Upper lobe of right lung (tissue), 1 donor: ENCODE results near the gene GPANK1. TPM values are rescaled to one million over a fixed set of nuclear protein-coding genes. Genes with fewer than 3 reads are reported as not detected.

Source experiments
- ATAC-seq: fragments of 200-7000 bp; cut with Tn5 transposase; one replicate; pipeline ENCODE4 v1.9.1; 2020; ENCODE audit warnings: mild to moderate bottlenecking, moderate library complexity
- DNase-seq: peaks from one replicate; pipeline ENCODE4 v3.0.0-alpha.2; 2020
- H3K27ac ChIP-seq: fragments of 200-600 bp; one replicate; pipeline ENCODE4 v1.8.0; 2022
- H3K27me3 ChIP-seq: fragments of 200-600 bp; one replicate; pipeline ENCODE4 v1.8.0; 2022; ENCODE audit warnings: mild to moderate bottlenecking
- H3K36me3 ChIP-seq: fragments of 200-600 bp; one replicate; pipeline ENCODE4 v1.8.0; 2022
- H3K4me1 ChIP-seq: fragments of 200-600 bp; one replicate; pipeline ENCODE4 v1.8.0; 2022
- H3K4me3 ChIP-seq: fragments of 200-600 bp; one replicate; pipeline ENCODE4 v1.8.0; 2022; ENCODE audit warnings: mild to moderate bottlenecking
- H3K9me3 ChIP-seq: fragments of 200-600 bp; one replicate; pipeline ENCODE4 v1.8.0; 2022
- CTCF ChIP-seq: fragments of 200-600 bp; IDR thresholded peaks from one replicate; pipeline ENCODE4 v1.8.0; 2022; ENCODE audit warnings: antibody characterized with exemption
- intact Hi-C: fragments of 100-400 bp; cut with DNase I; formaldehyde crosslinking; loops from one replicate; pipeline ENCODE4 v1.11.0; 2022
- total RNA-seq: library from RNA; stranded (reverse); fragmentation: NEBNext Ultra II Directional; extraction: Animal tissue kit (Norgen Biotek cat#: 25700); gene quantifications from one replicate; pipeline ENCODE4 v1.2.1, GENCODE V29; 2021
- donor health status: DM: no; HTN: yes; CAD: no; lungs with severe emphysema.

GPANK1 gene
- total RNA-seq, 1 donor from 2014 or later = 13.9 TPM

GRCh38 chr6:31663126-31663960, 1.5 kb downstream of the GPANK1 start:
- intact Hi-C loops = no loop called here
- H3K27me3 ChIP-seq = no peaks in the 10 kb centered on the region
- ATAC-seq (no peak), DNase-seq (no peak)
- peak overlapping the region; percentile 93 for H3K27ac ChIP-seq
- peaks cover 47% of the 10 kb centered on the region for H3K4me1 ChIP-seq
- peak overlapping the region; percentile 63 for H3K4me3 ChIP-seq
- H3K9me3 ChIP-seq = no peaks in the 10 kb centered on the region
- TF ChIP-seq CTCF = no peak
- H3K36me3 ChIP-seq = peaks cover 32% of the 10 kb centered on the region

GRCh38 chr6:31662124-31662723, 2.6 kb downstream of the GPANK1 start:
- ATAC-seq (no peak), DNase-seq (no peak)
- intact Hi-C loops = no loop called here
- Histone ChIP-seq H3K27me3 (no peaks in the 10 kb centered on the region), H3K4me3 (no peak overlapping the region), H3K27ac (no peak overlapping the region), H3K36me3 (peaks cover 30% of the 10 kb centered on the region), H3K9me3 (no peaks in the 10 kb centered on the region), H3K4me1 (peaks cover 54% of the 10 kb centered on the region)
- no peak for TF ChIP-seq CTCF

- no peak for ATAC-seq
- H3K36me3 ChIP-seq = peaks cover 31% of the 10 kb centered on the region
- TF ChIP-seq CTCF = no peak
- H3K9me3 ChIP-seq = no peaks in the 10 kb centered on the region
- H3K27me3 ChIP-seq = no peaks in the 10 kb centered on the region
- H3K27ac ChIP-seq = peak overlapping the region; percentile 82
- peaks cover 48% of the 10 kb centered on the region for H3K4me1 ChIP-seq
- H3K4me3 ChIP-seq = peak overlapping the region; percentile 80
- intact Hi-C loops = no loop called here
- DNase-seq = no peak
Observed at GRCh38 chr6:31661262-31662123, 3.3 kb downstream of the GPANK1 start.

GRCh38 chr6:31660381-31661261, 4.2 kb downstream of the GPANK1 start, which contains the start of gene C6orf47:
Gene C6orf47 (minus strand): TSS chr6:31660778. CDS start chr6:31659947, 831 bp downstream.
- Histone ChIP-seq H3K4me3 (peak within 1 kb of the TSS; percentile 80), H3K27ac (peak within 1 kb of the TSS; percentile 82), H3K9me3 (no peaks in the 10 kb centered on the region), H3K27me3 (no peaks in the 10 kb centered on the region), H3K36me3 (peaks cover 40% of the 10 kb centered on the region), H3K4me1 (peaks cover 46% of the 10 kb centered on the region)
- DNase-seq (peak; percentile 95), ATAC-seq (peak; percentile 89)
- intact Hi-C loops = no loop called here
- no peak for TF ChIP-seq CTCF
